Thyroid gland (tissue), 4 donors: ENCODE results near the gene ADGRB3. TPM values are rescaled to one million over a fixed set of nuclear protein-coding genes. Genes with fewer than 3 reads are reported as not detected.

Source experiments
- DNase-seq, 2 donors: peaks; one replicate each; pipeline ENCODE4 v3.0.0-alpha.2; 2019
- H3K27ac ChIP-seq, 3 donors: fragments of 200-600 bp; sonication (generic); 1 replicate in 2 of 3; 2 replicates in 1 of 3; pipeline ENCODE4 v1.5.1; 2016 to 2019; ENCODE audit warnings: mild to moderate bottlenecking in 1 of 3, moderate library complexity in 1 of 3
- H3K27me3 ChIP-seq: fragments of 200-600 bp; sonication (generic); one replicate; pipeline ENCODE4 v1.5.1; 2019
- H3K36me3 ChIP-seq, 2 donors: fragments of 200-600 bp; sonication (generic); one replicate each; pipeline ENCODE4 v1.5.1; 2016 to 2019
- H3K4me1 ChIP-seq, 2 donors: fragments of 200-600 bp; sonication (generic); one replicate each; pipeline ENCODE4 v1.5.1; 2017 to 2019
- H3K4me3 ChIP-seq, 3 donors: fragments of 200-600 bp; sonication (generic); replicated peaks in 1 of 3; 1 replicate in 2 of 3; 2 replicates in 1 of 3; pipeline ENCODE4 v1.5.1; 2016; ENCODE audit warnings: mild to moderate bottlenecking in 1 of 3
- H3K9me3 ChIP-seq: fragments of 200-600 bp; sonication (generic); one replicate; pipeline ENCODE4 v1.5.1; 2017
- CTCF ChIP-seq, 6 experiments: fragments of 200-600 bp in 3 of 6; fragments of 450-650 bp in 3 of 6; sonication (generic) in 3 of 6; IDR thresholded peaks; one replicate each; pipeline ENCODE4 v1.5.1; 2016 to 2019; ENCODE audit warnings: antibody characterized with exemption in 6 of 6, mild to moderate bottlenecking in 2 of 6, inconsistent platforms in 1 of 6, moderate library complexity in 1 of 6
- POLR2A ChIP-seq, 2 donors: fragments of 450-650 bp; IDR thresholded peaks; one replicate each; pipeline ENCODE4 v1.6.1; 2017; ENCODE audit warnings: antibody characterized with exemption in 2 of 2, mild to moderate bottlenecking in 2 of 2, moderate library complexity in 1 of 2
- WGBS, 2 donors: methylation state at CpG; one replicate each; pipeline ENCODE4 v1.1.5; 2017; 5-methylcytosine and 5-hydroxymethylcytosine counted together
- intact Hi-C: fragments of 100-400 bp; cut with DNase I; formaldehyde crosslinking; loops from one replicate; pipeline ENCODE4 v1.15.1; 2023
- total RNA-seq, 4 donors: library from RNA; depleted of rRNA; stranded (reverse); fragments of >200 nt; gene quantifications; one replicate each; pipeline ENCODE4 v1.2.3, GENCODE V29; 2016

ADGRB3 gene
- total RNA-seq, 4 donors from 2014 or later: 0.45 to 3.0 (median 1.4) TPM

- Histone ChIP-seq H3K27me3 (no peaks in the 10 kb centered on the region), H3K4me1 (no peaks in the 10 kb centered on the region), H3K4me3 (no peak overlapping the region), H3K9me3 (no peaks in the 10 kb centered on the region), H3K36me3 (no peaks in the 10 kb centered on the region), H3K27ac (no peak overlapping the region)
- no peak for TF ChIP-seq CTCF (IDR thresholded peaks at IDR 0.05)
- TF ChIP-seq POLR2A (IDR thresholded peaks at IDR 0.05): no peak
- intact Hi-C loops: no loop called here
- DNase-seq: no peak
- 69 to 84% methylated on average over 2 of the region's 2 CpGs for WGBS, 2 donors
Observed at GRCh38 chr6:69398729-69399128, 763.6 kb downstream of the ADGRB3 start.

GRCh38 chr6:69408886-69409285, 773.8 kb downstream of the ADGRB3 start:
- WGBS, 2 donors: 59 to 67% methylated on average over 3 of the region's 3 CpGs
- Histone ChIP-seq H3K9me3 (no peaks in the 10 kb centered on the region), H3K4me1 (no peaks in the 10 kb centered on the region), H3K27me3 (no peaks in the 10 kb centered on the region), H3K27ac (no peak overlapping the region), H3K4me3 (no peak overlapping the region), H3K36me3 (no peaks in the 10 kb centered on the region)
- TF ChIP-seq CTCF (IDR thresholded peaks at IDR 0.05): no peak
- DNase-seq: no peak
- intact Hi-C loops: no loop called here

GRCh38 chr6:69416776-69417175, 781.7 kb downstream of the ADGRB3 start:
- WGBS, 2 donors: 23 to 26% methylated on average over 2 of the region's 2 CpGs
- Histone ChIP-seq H3K4me1 (no peaks in the 10 kb centered on the region), H3K27ac (no peak overlapping the region), H3K27me3 (no peaks in the 10 kb centered on the region), H3K36me3 (no peaks in the 10 kb centered on the region), H3K9me3 (no peaks in the 10 kb centered on the region), H3K4me3 (no peak overlapping the region)
- TF ChIP-seq POLR2A (IDR thresholded peaks at IDR 0.05): no peak
- intact Hi-C loops: no loop called here
- no peak for DNase-seq

- intact Hi-C loops: no loop called here
- H3K27ac ChIP-seq: no peak overlapping the region
- no peaks in the 10 kb centered on the region for H3K27me3 ChIP-seq
- DNase-seq: no peak
- H3K36me3 ChIP-seq: no peaks in the 10 kb centered on the region
- H3K4me3 ChIP-seq: no peak overlapping the region
- no peaks in the 10 kb centered on the region for H3K9me3 ChIP-seq
- H3K4me1 ChIP-seq: no peaks in the 10 kb centered on the region
- TF ChIP-seq CTCF (IDR thresholded peaks at IDR 0.05) (no peak), POLR2A (IDR thresholded peaks at IDR 0.05) (no peak)
Observed at GRCh38 chr6:69421269-69421668, 786.2 kb downstream of the ADGRB3 start.

- Histone ChIP-seq H3K27ac (no peak overlapping the region), H3K9me3 (no peaks in the 10 kb centered on the region), H3K4me1 (no peaks in the 10 kb centered on the region), H3K27me3 (no peaks in the 10 kb centered on the region), H3K4me3 (no peak overlapping the region), H3K36me3 (no peaks in the 10 kb centered on the region)
- TF ChIP-seq CTCF (IDR thresholded peaks at IDR 0.05) (no peak), POLR2A (IDR thresholded peaks at IDR 0.05) (no peak)
- WGBS, 2 donors: 98 to 100% methylated on average over 1 of the region's 1 CpG
- intact Hi-C loops: no loop called here
- DNase-seq: no peak
Observed at GRCh38 chr6:69422020-69422419, 786.9 kb downstream of the ADGRB3 start.

GRCh38 chr6:69422475-69422874, 787.4 kb downstream of the ADGRB3 start:
- no peak for DNase-seq
- H3K4me1 ChIP-seq: no peaks in the 10 kb centered on the region
- 67 to 71% methylated on average over 3 of the region's 3 CpGs for WGBS, 2 donors
- H3K27ac ChIP-seq: no peak overlapping the region
- no peaks in the 10 kb centered on the region for H3K9me3 ChIP-seq
- intact Hi-C loops: no loop called here
- no peaks in the 10 kb centered on the region for H3K36me3 ChIP-seq
- H3K4me3 ChIP-seq: no peak overlapping the region
- H3K27me3 ChIP-seq: no peaks in the 10 kb centered on the region
- TF ChIP-seq POLR2A (IDR thresholded peaks at IDR 0.05): no peak
- TF ChIP-seq CTCF (IDR thresholded peaks at IDR 0.05): no peak
